Stomach (tissue), 9 donors: Measurements from ENCODE around the gene SERPINA4. TPM values are rescaled to one million over a fixed set of nuclear protein-coding genes. Genes with fewer than 3 reads are reported as not detected.

Source experiments
- DNase-seq, 2 donors: peaks; one replicate each; pipeline versions ENCODE4 v3.0.0 to v3.0.0-alpha.2; 2013 to 2019
- H3K27ac ChIP-seq, 5 donors: fragments of 200-600 bp in 4 of 5; sonication (generic) in 4 of 5; one replicate each; pipeline ENCODE4 v1.5.1; 2013 to 2019; ENCODE audit warnings: mild to moderate bottlenecking in 1 of 5, moderate library complexity in 1 of 5
- H3K27me3 ChIP-seq, 3 donors: fragments of 200-600 bp; sonication (generic); one replicate each; pipeline ENCODE4 v1.5.1; 2017 to 2019; ENCODE audit warnings: mixed run types in 1 of 3
- H3K36me3 ChIP-seq, 4 donors: fragments of 200-600 bp; sonication (generic); 1 replicate in 3 of 4; 2 replicates in 1 of 4; pipeline ENCODE4 v1.5.1; 2016 to 2019
- H3K4me1 ChIP-seq, 4 donors: fragments of 200-600 bp; sonication (generic); one replicate each; pipeline ENCODE4 v1.5.1; 2016 to 2019
- H3K4me3 ChIP-seq, 4 donors: fragments of 200-600 bp; sonication (generic) in 3 of 4; one replicate each; pipeline ENCODE4 v1.5.1; 2016 to 2019; ENCODE audit warnings: mild to moderate bottlenecking in 1 of 4
- H3K9me3 ChIP-seq, 4 donors: fragments of 200-600 bp; sonication (generic); one replicate each; pipeline ENCODE4 v1.5.1; 2016 to 2019
- CTCF ChIP-seq, 7 experiments: fragments of 450-650 bp in 4 of 7; fragments of 200-600 bp in 3 of 7; sonication (generic) in 3 of 7; IDR thresholded peaks; one replicate each; pipeline ENCODE4 v1.5.1; 2016 to 2019; ENCODE audit warnings: antibody characterized with exemption in 7 of 7, control low read depth in 2 of 7, mild to moderate bottlenecking in 1 of 7
- EP300 ChIP-seq: sonication (generic); formaldehyde crosslinking; IDR thresholded peaks from one replicate; pipeline ENCODE4 v1.6.1; 2017; ENCODE audit warnings: antibody characterized with exemption
- POLR2A ChIP-seq, 4 donors: fragments of 450-650 bp; IDR thresholded peaks; one replicate each; pipeline ENCODE4 v1.6.1; 2016; ENCODE audit warnings: antibody characterized with exemption in 4 of 4, control low read depth in 2 of 4, mild to moderate bottlenecking in 1 of 4, moderate library complexity in 1 of 4
- POLR2AphosphoS5 ChIP-seq, 3 donors: sonication (generic); formaldehyde crosslinking; IDR thresholded peaks; one replicate each; pipeline ENCODE4 v1.6.1; 2016; ENCODE audit warnings: antibody characterized with exemption in 3 of 3
- WGBS, 5 donors: extraction: QIAGEN DNeasy Blood & Tissue Kit in 3 of 5; methylation state at CpG; one replicate each; pipeline versions ENCODE4 v1.1.5 to v1.1.7; 2013 to 2018; 5-methylcytosine and 5-hydroxymethylcytosine counted together
- intact Hi-C: fragments of 100-400 bp; cut with DNase I; formaldehyde crosslinking; loops from one replicate; pipeline ENCODE4 v1.15.1; 2023; ENCODE audit warnings: low total_unique reads
- polyA plus RNA-seq, 3 donors: library from polyadenylated mRNA; stranded (reverse); fragments of 200-250 nt; gene quantifications; one replicate each; pipeline ENCODE4 v1.2.3, GENCODE V29; 2013
- total RNA-seq, 5 donors: library from RNA; depleted of rRNA; stranded (reverse); fragments of >200 nt; gene quantifications; one replicate each; pipeline versions ENCODE4 v1.1.0 to v1.2.3, GENCODE V29; 2014 to 2016
- donor health status: healthy with polysubstance abuse.
- donor health status: Bipolar disorder and iron deficiency.
- donor health status: healthy.

SERPINA4 gene
- total and polyA plus RNA-seq, 8 donors = 4.7 to 27.5 (median 14.2) TPM; not detected in 2

GRCh38 chr14:94517248-94517640 is 44.0 kb upstream of the SERPINA4 start:
- H3K4me3 ChIP-seq = no peak overlapping the region
- no peaks in the 10 kb centered on the region for H3K36me3 ChIP-seq
- no peak for DNase-seq
- H3K4me1 ChIP-seq = no peaks in the 10 kb centered on the region
- intact Hi-C loops = no loop called here
- no peak overlapping the region for H3K27ac ChIP-seq
- TF ChIP-seq EP300 (no peak), POLR2AphosphoS5 (IDR thresholded peaks at IDR 0.05) (no peak), POLR2A (IDR thresholded peaks at IDR 0.05) (no peak), CTCF (IDR thresholded peaks at IDR 0.05) (no peak)
- H3K9me3 ChIP-seq = no peaks in the 10 kb centered on the region
- peaks cover 0 to 19% (median 0%) of the 10 kb centered on the region in 3 donors for H3K27me3 ChIP-seq
- 63 to 75% (median 70%) methylated on average over 10 of the region's 10 CpGs for WGBS, 5 donors

DNA sequence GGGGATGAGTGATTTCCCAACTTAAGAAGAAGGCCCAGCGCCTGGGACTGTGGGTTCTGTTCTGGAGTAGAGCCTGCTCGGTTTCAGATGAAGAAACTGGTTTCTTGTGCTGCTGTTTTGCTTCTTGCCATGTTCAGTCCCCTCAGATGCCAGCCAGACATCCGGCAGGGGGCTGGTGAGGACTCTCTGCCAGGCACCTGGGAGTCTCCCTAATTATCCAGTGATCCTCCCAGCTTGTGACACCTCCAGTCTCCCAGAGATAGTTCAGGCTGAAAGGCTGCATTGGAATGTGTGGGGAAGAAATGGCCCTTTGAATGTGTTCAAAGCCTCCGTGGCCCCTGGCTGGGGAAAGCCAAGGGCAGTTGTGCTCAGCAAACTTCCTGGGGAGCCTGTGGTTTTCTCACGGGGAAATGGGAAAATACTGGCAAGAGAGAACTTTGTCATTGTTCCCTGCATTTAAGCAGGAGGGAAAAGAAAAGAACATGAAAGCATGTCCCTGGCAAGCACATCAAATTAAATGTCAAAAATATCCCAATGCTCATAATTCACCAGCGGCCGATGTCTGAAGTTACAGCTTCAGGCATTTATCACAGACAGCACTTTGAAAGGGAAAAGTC is 43.5 kb upstream of the SERPINA4 start:
- WGBS, 5 donors = 51 to 65% (median 56%) methylated on average over 7 of the region's 7 CpGs
- Histone ChIP-seq H3K27me3 (peaks cover 0 to 19% (median 0%) of the 10 kb centered on the region in 3 donors), H3K27ac (no peak overlapping the region), H3K9me3 (no peaks in the 10 kb centered on the region), H3K36me3 (no peaks in the 10 kb centered on the region), H3K4me3 (no peak overlapping the region), H3K4me1 (no peaks in the 10 kb centered on the region)
- intact Hi-C loops = no loop called here
- DNase-seq = no peak
- no peak for TF ChIP-seq EP300
- no peak for TF ChIP-seq CTCF (IDR thresholded peaks at IDR 0.05)
- TF ChIP-seq POLR2AphosphoS5 (IDR thresholded peaks at IDR 0.05) = no peak
- TF ChIP-seq POLR2A (IDR thresholded peaks at IDR 0.05) = no peak

GRCh38 chr14:94521375-94522114 is 39.7 kb upstream of the SERPINA4 start:
- no peaks in the 10 kb centered on the region for H3K36me3 ChIP-seq
- no peak overlapping the region for H3K4me3 ChIP-seq
- DNase-seq = no peak
- H3K27me3 ChIP-seq = peaks cover 0 to 22% (median 0%) of the 10 kb centered on the region in 3 donors
- no peak for TF ChIP-seq CTCF (IDR thresholded peaks at IDR 0.05)
- no peak for TF ChIP-seq POLR2AphosphoS5 (IDR thresholded peaks at IDR 0.05)
- TF ChIP-seq EP300 = no peak
- TF ChIP-seq POLR2A (IDR thresholded peaks at IDR 0.05) = no peak
- H3K4me1 ChIP-seq = no peaks in the 10 kb centered on the region
- peaks cover 0 to 4% (median 2%) of the 10 kb centered on the region in 4 donors for H3K9me3 ChIP-seq
- no peak overlapping the region for H3K27ac ChIP-seq
- intact Hi-C loops = no loop called here
- 48 to 61% (median 57%) methylated on average over 5 of the region's 5 CpGs for WGBS, 5 donors

DNA sequence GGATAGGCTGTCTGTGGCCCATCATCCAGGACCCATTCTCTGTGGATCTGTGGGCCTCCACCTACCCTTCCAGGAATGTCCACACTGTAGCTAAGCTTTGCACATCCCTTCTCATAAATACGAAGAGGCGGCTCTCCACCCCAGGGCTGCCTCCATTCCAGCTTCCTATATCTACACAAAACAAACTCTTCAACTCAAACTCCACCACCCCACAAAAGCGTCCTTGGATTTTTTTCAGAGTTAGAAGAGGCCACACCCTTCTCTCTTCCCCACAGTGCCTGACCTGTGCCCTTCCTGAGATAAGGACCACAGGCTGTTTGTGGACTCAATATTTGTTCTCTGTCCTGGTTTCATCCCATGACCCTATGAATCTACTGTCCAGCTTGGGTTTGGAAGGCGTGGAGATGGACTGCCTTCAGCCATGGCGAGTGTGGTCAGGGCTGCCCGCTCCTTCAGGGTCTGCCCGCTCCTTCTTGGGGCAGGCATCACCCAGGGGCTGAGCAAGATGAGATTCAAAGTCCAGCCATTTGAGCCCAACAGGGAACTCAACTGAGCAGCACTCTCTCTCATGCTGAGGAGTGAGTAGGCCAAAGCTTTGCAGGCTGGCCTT is 39.0 kb upstream of the SERPINA4 start:
- Histone ChIP-seq H3K36me3 (no peaks in the 10 kb centered on the region), H3K4me3 (no peak overlapping the region), H3K27me3 (peaks cover 0 to 20% (median 0%) of the 10 kb centered on the region in 3 donors), H3K4me1 (no peaks in the 10 kb centered on the region), H3K9me3 (peaks cover 0 to 9% (median 7%) of the 10 kb centered on the region in 4 donors), H3K27ac (no peak overlapping the region)
- no peak for DNase-seq
- intact Hi-C loops = no loop called here
- no peak for TF ChIP-seq EP300
- TF ChIP-seq CTCF (IDR thresholded peaks at IDR 0.05) = no peak
- no peak for TF ChIP-seq POLR2AphosphoS5 (IDR thresholded peaks at IDR 0.05)
- TF ChIP-seq POLR2A (IDR thresholded peaks at IDR 0.05) = no peak
- 64 to 76% (median 67%) methylated on average over 7 of the region's 7 CpGs for WGBS, 5 donors
